Measurements from ENCODE around the gene SPECC1L.

SPECC1L gene

GRCh38 chr22:24393848-24394247 lies 123.2 kb downstream of the SPECC1L start:
- DNase-seq (ENCODE audit: low read depth in 1 of 2, low spot score in 1 of 2): no peak

- no peak for DNase-seq (ENCODE audit: low read depth in 1 of 2, low spot score in 1 of 2)
Measured at GRCh38 chr22:24394254-24394653, 123.6 kb downstream of the SPECC1L start.

GRCh38 chr22:24398409-24398808 lies 127.8 kb downstream of the SPECC1L start:
- DNase-seq (ENCODE audit: low read depth in 1 of 2, low spot score in 1 of 2): no peak

- no peak for DNase-seq (ENCODE audit: low read depth in 1 of 2, low spot score in 1 of 2)
Measured at GRCh38 chr22:24400034-24400725, 129.5 kb downstream of the SPECC1L start.

- no peak for DNase-seq (ENCODE audit: low read depth in 1 of 2, low spot score in 1 of 2)
Measured at GRCh38 chr22:24400726-24401596, 130.3 kb downstream of the SPECC1L start.

- DNase-seq (ENCODE audit: low read depth in 1 of 2, low spot score in 1 of 2): no peak
Measured at GRCh38 chr22:24401931-24402367, 131.3 kb downstream of the SPECC1L start.

- DNase-seq (ENCODE audit: low read depth in 1 of 2, low spot score in 1 of 2): no peak
Measured at GRCh38 chr22:24402460-24403192, 132.0 kb downstream of the SPECC1L start.

GRCh38 chr22:24403346-24403745 lies 132.7 kb downstream of the SPECC1L start:
- no peak for DNase-seq (ENCODE audit: low read depth in 1 of 2, low spot score in 1 of 2)

- DNase-seq (ENCODE audit: low read depth in 1 of 2, low spot score in 1 of 2): no peak
Measured at GRCh38 chr22:24404561-24405275, 134.1 kb downstream of the SPECC1L start.

- no peak for DNase-seq (ENCODE audit: low read depth in 1 of 2, low spot score in 1 of 2)
Measured at GRCh38 chr22:24405631-24406321, 135.1 kb downstream of the SPECC1L start.

GRCh38 chr22:24406322-24407277 lies 136.0 kb downstream of the SPECC1L start:
- no peak for DNase-seq (ENCODE audit: low read depth in 1 of 2, low spot score in 1 of 2)

- DNase-seq (ENCODE audit: low read depth in 1 of 2, low spot score in 1 of 2): no peak
Measured at GRCh38 chr22:24407278-24407665, 136.6 kb downstream of the SPECC1L start.

GRCh38 chr22:24407884-24408283 lies 137.3 kb downstream of the SPECC1L start:
- DNase-seq (ENCODE audit: low read depth in 1 of 2, low spot score in 1 of 2): no peak

- no peak for DNase-seq (ENCODE audit: low read depth in 1 of 2, low spot score in 1 of 2)
Measured at GRCh38 chr22:24408630-24409029, 138.0 kb downstream of the SPECC1L start.

GRCh38 chr22:24409707-24410106 lies 139.1 kb downstream of the SPECC1L start:
- no peak for DNase-seq (ENCODE audit: low read depth in 1 of 2, low spot score in 1 of 2)

- no peak for DNase-seq (ENCODE audit: low read depth in 1 of 2, low spot score in 1 of 2)
Measured at GRCh38 chr22:24410110-24410856, 139.7 kb downstream of the SPECC1L start.

- no peak for DNase-seq (ENCODE audit: low read depth in 1 of 2, low spot score in 1 of 2)
Measured at GRCh38 chr22:24411256-24412004, 140.8 kb downstream of the SPECC1L start.

- no peak for DNase-seq (ENCODE audit: low read depth in 1 of 2, low spot score in 1 of 2)
Measured at GRCh38 chr22:24412274-24412673, 141.6 kb downstream of the SPECC1L start.

All from activated T-helper 1 cell treated with anti-CD3 and anti-CD28 coated beads, Interleukin-2, amount 50 U/mL, for 16 hours (primary cell).